PC-9 (cell line): ENCODE results near the gene GJC2.

ENCODE experiments used
- EZH2 ChIP-seq: fragments of 200-600 bp; sonication (generic); IDR thresholded peaks from 2 replicates; pipeline ENCODE4 v1.8.0; 2017; ENCODE audit warnings: antibody characterized with exemption, low read depth
- TF ChIP-seq, protein P1 (sequence below): fragments of 200-600 bp; sonication (generic); conservative IDR thresholded peaks from 2 replicates; pipeline ENCODE4 v1.6.1; 2017; ENCODE audit warnings: mixed run types, antibody characterized with exemption, mild to moderate bottlenecking, moderate library complexity

DNA sequence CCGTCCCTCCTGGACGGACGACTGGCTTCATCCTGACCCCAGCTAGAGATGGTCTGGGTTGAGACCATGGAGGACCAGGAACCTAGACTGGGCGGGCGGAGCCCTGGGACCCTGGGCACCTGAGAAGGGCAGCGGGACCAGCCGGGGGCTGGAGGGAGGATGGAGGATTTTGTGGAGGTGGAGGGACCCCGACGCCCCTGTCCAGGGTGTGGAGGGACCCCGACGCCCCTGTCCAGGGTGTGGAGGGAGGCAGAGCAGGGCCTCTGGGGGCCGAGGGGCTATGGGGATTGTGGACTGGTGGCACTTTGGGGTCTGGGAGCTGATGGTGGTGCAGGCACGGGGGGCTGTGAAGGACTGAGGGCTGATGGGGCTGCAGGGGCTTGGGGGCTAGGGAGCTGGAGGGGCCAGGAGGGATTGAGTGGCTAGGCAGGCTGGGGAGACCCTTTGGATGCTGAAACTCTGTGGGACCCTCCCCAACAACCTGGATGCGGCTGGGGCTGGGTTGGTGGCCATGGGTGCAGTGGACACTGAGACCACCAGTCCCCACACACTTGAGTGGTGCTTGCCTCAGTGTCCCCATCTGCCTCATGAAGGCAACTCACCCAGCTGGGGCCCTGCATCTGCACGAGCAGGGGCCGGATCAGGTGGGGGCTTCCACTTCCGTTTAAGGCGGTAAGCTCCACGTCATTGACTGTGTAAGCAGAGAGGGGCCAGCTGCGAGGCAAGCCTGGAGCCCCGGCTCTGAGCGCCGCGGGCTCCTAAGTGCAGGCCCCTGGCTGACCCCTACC lies 7.4 kb downstream of the GJC2 start:
- TF ChIP-seq, protein P1, sequence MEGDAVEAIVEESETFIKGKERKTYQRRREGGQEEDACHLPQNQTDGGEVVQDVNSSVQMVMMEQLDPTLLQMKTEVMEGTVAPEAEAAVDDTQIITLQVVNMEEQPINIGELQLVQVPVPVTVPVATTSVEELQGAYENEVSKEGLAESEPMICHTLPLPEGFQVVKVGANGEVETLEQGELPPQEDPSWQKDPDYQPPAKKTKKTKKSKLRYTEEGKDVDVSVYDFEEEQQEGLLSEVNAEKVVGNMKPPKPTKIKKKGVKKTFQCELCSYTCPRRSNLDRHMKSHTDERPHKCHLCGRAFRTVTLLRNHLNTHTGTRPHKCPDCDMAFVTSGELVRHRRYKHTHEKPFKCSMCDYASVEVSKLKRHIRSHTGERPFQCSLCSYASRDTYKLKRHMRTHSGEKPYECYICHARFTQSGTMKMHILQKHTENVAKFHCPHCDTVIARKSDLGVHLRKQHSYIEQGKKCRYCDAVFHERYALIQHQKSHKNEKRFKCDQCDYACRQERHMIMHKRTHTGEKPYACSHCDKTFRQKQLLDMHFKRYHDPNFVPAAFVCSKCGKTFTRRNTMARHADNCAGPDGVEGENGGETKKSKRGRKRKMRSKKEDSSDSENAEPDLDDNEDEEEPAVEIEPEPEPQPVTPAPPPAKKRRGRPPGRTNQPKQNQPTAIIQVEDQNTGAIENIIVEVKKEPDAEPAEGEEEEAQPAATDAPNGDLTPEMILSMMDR, result no peak
- no peak for TF ChIP-seq EZH2
